Kidney (tissue), 14 donors: Measurements from ENCODE around the gene PDGFD. TPM values are rescaled to one million over a fixed set of nuclear protein-coding genes. Genes with fewer than 3 reads are reported as not detected.

Experiments
- DNase-seq, 5 donors: peaks; one replicate each; pipeline ENCODE4 v3.0.0-alpha.2; 2013 to 2020
- FAIRE-seq: peaks from 2 replicates; lab custom pipeline; 2012; peaks lifted over from hg19 to GRCh38; lab: Jason Lieb, UNC
- H3K27ac ChIP-seq, 2 donors: one replicate each; pipeline ENCODE4 v1.7.0; 2013; ENCODE audit warnings: low read depth in 2 of 2, low read length in 2 of 2, inconsistent platforms in 1 of 2
- H3K27me3 ChIP-seq: one replicate; pipeline ENCODE4 v1.7.1; 2013; ENCODE audit warnings: low read length, inconsistent platforms; ENCODE audit not compliant: control insufficient read depth, insufficient read depth
- H3K36me3 ChIP-seq, 3 donors: one replicate each; pipeline versions ENCODE4 v1.7.0 to v1.7.1; 2013; ENCODE audit warnings: low read length in 3 of 3, control low read depth in 1 of 3, inconsistent platforms in 1 of 3; ENCODE audit not compliant: insufficient read depth in 3 of 3, control insufficient read depth in 2 of 3
- H3K4me1 ChIP-seq, 3 donors: one replicate each; pipeline versions ENCODE4 v1.7.0 to v1.7.1; 2013; ENCODE audit warnings: low read length in 3 of 3, inconsistent platforms in 1 of 3, low read depth in 1 of 3; ENCODE audit not compliant: control insufficient read depth in 2 of 3, insufficient read depth in 2 of 3
- H3K4me3 ChIP-seq, 3 donors: one replicate each; pipeline versions ENCODE4 v1.7.0 to v1.8.1; 2013; ENCODE audit warnings: low read length in 3 of 3, control low read depth in 1 of 3, inconsistent platforms in 1 of 3
- H3K9ac ChIP-seq, 3 donors: one replicate each; pipeline versions ENCODE4 v1.7.0 to v1.7.1; 2013; ENCODE audit warnings: low read length in 3 of 3, control low read depth in 1 of 3, inconsistent platforms in 1 of 3
- H3K9me3 ChIP-seq, 3 donors: one replicate each; pipeline versions ENCODE4 v1.7.0 to v1.7.1; 2013; ENCODE audit warnings: low read length in 3 of 3, control low read depth in 1 of 3, inconsistent platforms in 1 of 3; ENCODE audit not compliant: control insufficient read depth in 2 of 3, insufficient read depth in 1 of 3
- intact Hi-C: fragments of 100-400 bp; cut with DNase I; formaldehyde crosslinking; loops from one replicate; pipeline ENCODE4 v1.11.1; 2022
- polyA plus RNA-seq: library from polyadenylated mRNA; stranded (reverse); fragments of 350-450 nt; fragmentation: Illumina TruSeq; extraction: RNeasy Lipid Tissue Mini Kit (QIAGEN cat#74804); gene quantifications from one replicate; pipeline ENCODE4 v1.2.3, GENCODE V29; 2014; ENCODE audit warnings: low read depth, low replicate concordance; ENCODE audit not compliant: insufficient read depth
- total RNA-seq: library from RNA; stranded (reverse); fragmentation: NEBNext Ultra II Directional; extraction: Animal tissue kit (Norgen Biotek cat#: 25700); gene quantifications from one replicate; pipeline ENCODE4 v1.2.1, GENCODE V29; 2021
- TF ChIP-seq, protein P1 (sequence below): IDR thresholded peaks from 3 replicates; pipeline ENCODE4 v1.5.1; 2012; ENCODE audit warnings: mild to moderate bottlenecking, moderate library complexity, borderline replicate concordance; ENCODE audit not compliant: insufficient read depth; ENCODE audit errors: extremely low read depth
- donor health status: control.
- donor health status: control.
- donor health status: control.
- donor health status: control.
- donor health status: control.
- donor health status: DM: yes; HTN: yes; CAD: no.
- donor health status: Normal renal cell carcinoma (clear cell type).

The PDGFD gene
- total and polyA plus RNA-seq, 2 donors from 2014 or later: 5.3 to 12.2 TPM

DNA sequence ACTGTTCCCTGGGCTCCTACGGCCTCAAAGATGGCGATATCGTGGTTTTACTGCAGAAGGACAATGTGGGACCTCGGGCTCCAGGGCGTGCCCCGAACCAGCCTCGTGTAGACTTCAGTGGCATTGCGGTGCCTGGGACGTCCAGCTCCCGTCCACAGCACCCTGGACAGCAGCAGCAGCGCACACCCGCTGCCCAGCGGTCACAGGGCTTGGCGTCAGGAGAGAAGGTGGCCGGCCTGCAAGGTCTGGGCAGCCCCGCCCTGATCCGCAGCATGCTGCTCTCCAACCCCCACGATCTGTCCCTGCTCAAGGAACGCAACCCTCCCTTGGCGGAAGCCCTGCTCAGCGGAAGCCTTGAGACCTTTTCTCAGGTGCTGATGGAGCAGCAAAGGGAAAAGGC, 127.0 kb downstream of the PDGFD start:
- H3K4me3 ChIP-seq: no peak overlapping the region

DNA sequence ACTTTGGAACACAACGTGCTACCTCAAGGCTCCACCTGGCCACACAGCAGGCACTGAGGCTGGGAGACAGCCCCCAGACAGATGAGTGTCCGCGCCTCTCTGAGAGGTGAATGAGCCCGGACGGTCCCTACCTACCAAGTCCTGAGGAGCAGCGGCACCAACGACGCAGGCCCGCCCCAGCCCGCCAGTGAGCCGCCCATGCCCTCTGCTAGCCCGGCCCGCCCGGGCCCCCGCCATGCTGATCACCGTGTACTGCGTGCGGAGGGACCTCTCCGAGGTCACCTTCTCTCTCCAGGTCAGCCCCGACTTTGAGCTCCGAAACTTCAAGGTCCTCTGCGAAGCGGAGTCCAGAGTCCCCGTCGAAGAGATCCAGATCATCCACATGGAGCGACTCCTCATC, 127.4 kb downstream of the PDGFD start, which contains the start of gene DDI1:
Gene DDI1 (plus strand): TSS at position 53 of the 400 bp plus-strand sequence. CDS start 183 bp downstream, at position 236.
- Histone ChIP-seq H3K27me3 (no peaks in the 10 kb centered on the region), H3K27ac (no peak within 1 kb of the TSS), H3K9me3 (no peaks in the 10 kb centered on the region), H3K4me1 (no peaks in the 10 kb centered on the region), H3K9ac (no peak within 1 kb of the TSS), H3K36me3 (no peaks in the 10 kb centered on the region), H3K4me3 (no peak within 1 kb of the TSS)
- no peak for FAIRE-seq
- TF ChIP-seq, protein P1, sequence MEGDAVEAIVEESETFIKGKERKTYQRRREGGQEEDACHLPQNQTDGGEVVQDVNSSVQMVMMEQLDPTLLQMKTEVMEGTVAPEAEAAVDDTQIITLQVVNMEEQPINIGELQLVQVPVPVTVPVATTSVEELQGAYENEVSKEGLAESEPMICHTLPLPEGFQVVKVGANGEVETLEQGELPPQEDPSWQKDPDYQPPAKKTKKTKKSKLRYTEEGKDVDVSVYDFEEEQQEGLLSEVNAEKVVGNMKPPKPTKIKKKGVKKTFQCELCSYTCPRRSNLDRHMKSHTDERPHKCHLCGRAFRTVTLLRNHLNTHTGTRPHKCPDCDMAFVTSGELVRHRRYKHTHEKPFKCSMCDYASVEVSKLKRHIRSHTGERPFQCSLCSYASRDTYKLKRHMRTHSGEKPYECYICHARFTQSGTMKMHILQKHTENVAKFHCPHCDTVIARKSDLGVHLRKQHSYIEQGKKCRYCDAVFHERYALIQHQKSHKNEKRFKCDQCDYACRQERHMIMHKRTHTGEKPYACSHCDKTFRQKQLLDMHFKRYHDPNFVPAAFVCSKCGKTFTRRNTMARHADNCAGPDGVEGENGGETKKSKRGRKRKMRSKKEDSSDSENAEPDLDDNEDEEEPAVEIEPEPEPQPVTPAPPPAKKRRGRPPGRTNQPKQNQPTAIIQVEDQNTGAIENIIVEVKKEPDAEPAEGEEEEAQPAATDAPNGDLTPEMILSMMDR: no peak
- peak in 1 of 5 donors; percentile 71 for DNase-seq
- intact Hi-C loops: no loop called here

More for the DNA sequence above, 127.0 kb downstream of the PDGFD start:
- intact Hi-C loops: no loop called here
- no peaks in the 10 kb centered on the region for H3K27me3 ChIP-seq
- TF ChIP-seq, protein P1: no peak
- H3K9me3 ChIP-seq: no peaks in the 10 kb centered on the region
- H3K36me3 ChIP-seq: no peaks in the 10 kb centered on the region
- FAIRE-seq (no peak), DNase-seq (peak in 1 of 5 donors; percentile 48)
- H3K27ac ChIP-seq: no peak overlapping the region
- H3K4me1 ChIP-seq: no peaks in the 10 kb centered on the region
- H3K9ac ChIP-seq: no peak overlapping the region

DNA sequence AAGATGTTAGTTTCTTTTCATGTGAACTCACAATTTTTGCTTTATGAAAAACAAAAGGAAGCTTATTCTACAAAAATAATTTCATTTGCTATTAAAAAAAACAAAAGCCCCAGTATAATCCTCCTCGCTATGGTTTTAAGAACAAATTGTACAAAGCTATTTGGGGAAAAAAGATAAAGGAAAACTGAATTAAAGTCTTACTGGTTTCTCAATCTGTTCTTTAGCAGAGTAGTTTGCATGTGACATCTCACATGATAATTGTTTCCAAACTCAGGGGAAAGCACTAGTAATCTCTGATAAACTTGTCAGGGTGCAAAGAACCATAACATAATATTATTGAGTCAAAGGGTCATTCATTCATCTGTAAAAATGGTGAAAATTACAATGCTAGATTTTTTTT, 130.4 kb downstream of the PDGFD start:
- Histone ChIP-seq H3K9me3 (no peaks in the 10 kb centered on the region), H3K4me3 (no peak overlapping the region), H3K27me3 (no peaks in the 10 kb centered on the region), H3K36me3 (no peaks in the 10 kb centered on the region), H3K4me1 (no peaks in the 10 kb centered on the region), H3K9ac (no peak overlapping the region), H3K27ac (no peak overlapping the region)
- TF ChIP-seq, protein P1: no peak
- FAIRE-seq (peak; percentile 23), DNase-seq (no peak)
- intact Hi-C loops: no loop called here

DNA sequence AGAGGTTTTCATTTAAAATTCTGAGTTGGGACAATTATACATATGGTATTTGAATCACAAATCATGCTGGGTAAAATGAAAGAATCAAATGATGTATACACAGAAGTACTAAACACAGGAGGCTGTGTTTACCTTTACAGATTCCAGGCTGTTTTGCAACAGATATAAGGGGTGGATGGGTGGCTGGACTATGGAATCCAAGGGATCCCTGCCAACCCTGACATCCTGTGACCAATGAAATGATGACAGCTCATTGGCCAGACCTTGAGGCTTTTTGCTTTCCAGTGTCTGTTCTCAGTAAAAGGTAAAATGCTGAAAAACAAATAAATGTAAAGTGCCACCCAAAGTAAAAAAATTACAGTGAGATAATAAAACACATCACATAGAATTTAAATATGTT, 130.8 kb downstream of the PDGFD start:
- no peak for DNase-seq
- TF ChIP-seq, protein P1: no peak
- no peak overlapping the region for H3K9ac ChIP-seq
- no peaks in the 10 kb centered on the region for H3K9me3 ChIP-seq
- no peak for FAIRE-seq
- intact Hi-C loops: no loop called here
- no peaks in the 10 kb centered on the region for H3K36me3 ChIP-seq
- no peak overlapping the region for H3K27ac ChIP-seq
- H3K4me3 ChIP-seq: no peak overlapping the region
- H3K27me3 ChIP-seq: no peaks in the 10 kb centered on the region
- H3K4me1 ChIP-seq: no peaks in the 10 kb centered on the region
